Measurements from ENCODE around the gene PCTP. TPM values are rescaled to one million over a fixed set of nuclear protein-coding genes. Genes with fewer than 3 reads are reported as not detected.

PCTP gene
- total and polyA plus RNA-seq, 2 of the 4 experiments (the other 2 are of a cell fraction) = 11.6 to 12.9 TPM

GRCh38 chr17:55770196-55770870 is 19.5 kb downstream of the PCTP start:
- H3K27me3 ChIP-seq (ENCODE audit: control insufficient read depth, insufficient read depth, low read length) = no peaks in the 10 kb centered on the region
- intact Hi-C loops (cut with micrococcal nuclease) = loop anchor here (1.0 kb wide), 4 partner anchors 52 to 244 kb away; no protein-coding TSS in a partner anchor
- TF ChIP-seq SMC3 (IDR thresholded peaks at IDR 0.05; ENCODE audit: low read depth, low read length) (peak; percentile 72), RAD21 (IDR thresholded peaks at IDR 0.05; ENCODE audit: low read length) (peak; percentile 73), MXI1 (IDR thresholded peaks at IDR 0.05; ENCODE audit: borderline replicate concordance, low read depth, low read length) (no peak), CEBPB (IDR thresholded peaks at IDR 0.05; ENCODE audit: low read depth, low read length) (no peak), NFE2L2 (IDR thresholded peaks at IDR 0.05; ENCODE audit: low read depth, low read length) (no peak), CTCF (conservative IDR thresholded peaks at IDR 0.05; ENCODE audit: low read depth, low read length) (peak; percentile 69), BHLHE40 (IDR thresholded peaks at IDR 0.05; ENCODE audit: low read depth, low read length) (no peak), CHD1 (IDR thresholded peaks at IDR 0.05; ENCODE audit: low read depth, low read length) (no peak)
- no peak overlapping the region for H4K5ac ChIP-seq (ENCODE audit: low read depth, low read length)
- H4K91ac ChIP-seq (ENCODE audit: insufficient read depth, low read depth, low read length) = no peak overlapping the region
- H3K23ac ChIP-seq (ENCODE audit: low read depth, low read length) = no peak overlapping the region
- H3K9ac ChIP-seq (ENCODE audit: low read depth, low read length) = no peak overlapping the region
- H4K20me1 ChIP-seq (ENCODE audit: insufficient read depth, low read length) = peaks cover 4% of the 10 kb centered on the region; the same call in 1 of the 2 replicates
- no peak overlapping the region for H3K14ac ChIP-seq (replicated peaks; ENCODE audit: low read depth, low read length)
- BruUV-seq (replicated peaks) = no TSS peak
- H4K8ac ChIP-seq (ENCODE audit: low read depth in 2 of 2, low read length in 2 of 2) = no peak overlapping the region
- CTCF ChIA-PET = interaction anchor here (0.5 to 1.9 kb wide), 9 partner anchors 10 to 368 kb away, joined by 3 to 7 read pairs (median 4); partner anchors contain the start of gene TMEM100
- no peak overlapping the region for H2AK9ac ChIP-seq (replicated peaks; ENCODE audit: low read depth, low read length, poor library complexity)
- H3K9me1 ChIP-seq (ENCODE audit: insufficient read depth, low read length) = peaks cover 9% of the 10 kb centered on the region
- POLR2A ChIA-PET (ENCODE audit: unreplicated experiment) = no interaction called here
- in situ Hi-C loops (cut with MboI; ENCODE audit: low sequenced_read_pairs) = loop anchor here (5.0 kb wide), 1 partner anchor 243 kb away; no protein-coding TSS in a partner anchor
- H2AFZ ChIP-seq (replicated peaks; ENCODE audit: low read length, poor library complexity) = no peak overlapping the region
- no peaks in the 10 kb centered on the region for H3K9me3 ChIP-seq (ENCODE audit: control insufficient read depth, insufficient read depth, low read length)
- H2AK5ac ChIP-seq (ENCODE audit: low read depth, low read length) = no peak overlapping the region
- WGBS, 2 experiments (ENCODE audit: extremely low coverage in 2 of 2, insufficient read length in 1 of 2) = 0% methylated on average over 1 of the region's 4 CpGs; no CpG with 5 or more reads in 1 of the 2 experiments
- H2BK15ac ChIP-seq (ENCODE audit: low read depth, low read length) = no peak overlapping the region
- H3K4me1 ChIP-seq (ENCODE audit: control insufficient read depth, insufficient read depth, low read length) = peaks cover 8% of the 10 kb centered on the region
- DNase-seq = peak; percentile 72
- no peak overlapping the region for H3K27ac ChIP-seq (ENCODE audit: insufficient read depth, low read length)
- H3K4me2 ChIP-seq (ENCODE audit: low read depth, low read length) = no peak overlapping the region
- no peak overlapping the region for H3K4me3 ChIP-seq (ENCODE audit: insufficient read depth, low read depth, low read length)
- H2BK120ac ChIP-seq (ENCODE audit: low read depth, low read length) = no peak overlapping the region
- H2BK20ac ChIP-seq (ENCODE audit: low read depth, low read length) = no peak overlapping the region
- no peak overlapping the region for H3K18ac ChIP-seq (ENCODE audit: low read depth, low read length)
- H2BK5ac ChIP-seq (ENCODE audit: low read depth, low read length, poor library complexity, severe bottlenecking) = no peak overlapping the region
- dilution Hi-C loops (cut with HindIII; ENCODE audit: low sequenced_read_pairs, unreplicated experiment) = no loop called here
- no peaks in the 10 kb centered on the region; a peak in 2 of 4 replicates for H3K79me1 ChIP-seq (ENCODE audit: low read depth in 1 of 2, low read length in 2 of 2)
- H3K4ac ChIP-seq (ENCODE audit: low read depth, low read length) = no peak overlapping the region
- H3K36me3 ChIP-seq (ENCODE audit: control insufficient read depth, insufficient read depth, low read length) = peaks cover 29% of the 10 kb centered on the region
- no peak overlapping the region for H3K56ac ChIP-seq (ENCODE audit: extremely low read depth, insufficient read depth, low read length)
- ATAC-seq (ENCODE audit: low read depth) = peak; percentile 63

All from IMR-90 (cell line).